Measurements from ENCODE around the gene S1PR3. TPM values are rescaled to one million over a fixed set of nuclear protein-coding genes. Genes with fewer than 3 reads are reported as not detected.

The S1PR3 gene
- total and polyA plus RNA-seq, 9 donors = 1.9 to 18.5 (median 5.9) TPM

- H3K4me3 ChIP-seq = no peak overlapping the region
- H3K9me3 ChIP-seq = no peaks in the 10 kb centered on the region
- no peaks in the 10 kb centered on the region for H3K36me3 ChIP-seq
- TF ChIP-seq CTCF (IDR thresholded peaks at IDR 0.05) (no peak), EP300 (IDR thresholded peaks at IDR 0.05) (no peak), POLR2A (IDR thresholded peaks at IDR 0.05) (no peak)
- H3K27ac ChIP-seq = no peak overlapping the region
- peaks cover 1% of the 10 kb centered on the region for H3K4me1 ChIP-seq (ENCODE audit: insufficient read depth)
- H3K27me3 ChIP-seq = no peaks in the 10 kb centered on the region
- intact Hi-C loops (cut with DNase I) = no loop called here
- no peak for DNase-seq
- WGBS, 3 donors = 80 to 93% (median 86%) methylated on average over 3 of the region's 3 CpGs
Observed at GRCh38 chr9:88986776-88987175, 4.5 kb upstream of the S1PR3 start.

DNA sequence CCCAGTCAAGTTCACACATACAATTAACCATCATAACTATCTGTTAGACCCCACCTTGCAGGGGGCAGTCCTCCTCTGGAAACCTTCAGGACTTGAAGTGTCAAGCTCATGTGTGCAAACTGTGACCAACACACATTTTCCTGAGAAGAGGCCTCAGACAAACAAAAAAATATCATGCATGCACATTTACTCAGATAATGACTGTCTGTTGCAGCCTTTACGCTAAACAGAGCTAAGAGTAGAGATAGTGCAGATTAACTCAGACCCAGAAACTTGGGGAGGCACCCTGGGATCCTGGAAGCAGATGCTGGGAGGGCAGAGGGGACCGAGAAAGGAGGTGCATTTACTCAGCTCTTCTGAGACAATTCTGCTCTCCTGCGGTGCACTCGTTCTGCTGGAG lies 3.6 kb upstream of the S1PR3 start:
- intact Hi-C loops (cut with DNase I) = no loop called here
- no peak for DNase-seq
- TF ChIP-seq CTCF (IDR thresholded peaks at IDR 0.05) (no peak), POLR2A (IDR thresholded peaks at IDR 0.05) (no peak), EP300 (IDR thresholded peaks at IDR 0.05) (no peak)
- Histone ChIP-seq H3K36me3 (no peaks in the 10 kb centered on the region), H3K27me3 (no peaks in the 10 kb centered on the region), H3K4me1 (ENCODE audit: insufficient read depth) (peaks cover 2% of the 10 kb centered on the region), H3K9me3 (no peaks in the 10 kb centered on the region), H3K4me3 (no peak overlapping the region), H3K27ac (no peak overlapping the region)
- WGBS, 3 donors = 69 to 86% (median 75%) methylated on average over 4 of the region's 4 CpGs

- TF ChIP-seq POLR2A (IDR thresholded peaks at IDR 0.05) (no peak), CTCF (IDR thresholded peaks at IDR 0.05) (no peak), EP300 (IDR thresholded peaks at IDR 0.05) (no peak)
- Histone ChIP-seq H3K36me3 (no peaks in the 10 kb centered on the region), H3K9me3 (no peaks in the 10 kb centered on the region), H3K4me3 (no peak overlapping the region), H3K27ac (no peak overlapping the region), H3K27me3 (no peaks in the 10 kb centered on the region), H3K4me1 (ENCODE audit: insufficient read depth) (peaks cover 4% of the 10 kb centered on the region)
- DNase-seq = no peak
- intact Hi-C loops (cut with DNase I) = no loop called here
- WGBS, 3 donors = 22 to 28% (median 28%) methylated on average over 7 of the region's 7 CpGs
Observed at GRCh38 chr9:88988796-88989641, 2.2 kb upstream of the S1PR3 start.

GRCh38 chr9:88990041-88990728 lies 1.1 kb upstream of the S1PR3 start:
- no peaks in the 10 kb centered on the region for H3K9me3 ChIP-seq
- TF ChIP-seq CTCF (IDR thresholded peaks at IDR 0.05) = no peak
- TF ChIP-seq POLR2A (IDR thresholded peaks at IDR 0.05) = no peak
- no peak for TF ChIP-seq EP300 (IDR thresholded peaks at IDR 0.05)
- no peaks in the 10 kb centered on the region for H3K27me3 ChIP-seq
- 89 to 94% (median 93%) methylated on average over 25 of the region's 25 CpGs for WGBS, 3 donors
- H3K4me3 ChIP-seq = no peak overlapping the region
- intact Hi-C loops (cut with DNase I) = no loop called here
- H3K4me1 ChIP-seq (ENCODE audit: insufficient read depth) = peaks cover 10% of the 10 kb centered on the region
- no peak for DNase-seq
- no peak overlapping the region for H3K27ac ChIP-seq
- H3K36me3 ChIP-seq = no peaks in the 10 kb centered on the region

Data from ovary (tissue), 9 donors.